Hematopoietic multipotent progenitor cell treated with erythropoietin and hydrocortisone succinate and interleukin-3 and kit ligand, for 6 days (in vitro differentiated cells): ENCODE measurements around the gene FOCAD.
A peak's percentile ranks its signal among the peaks of the same experiment; 100 is the strongest.
"Not testable (repeated sequence)": the region's sequence is repeated elsewhere in the genome, so short reads cannot be mapped to it uniquely, and the experiment has no call there.

Experiments used
- DNase-seq: peaks from one replicate; pipeline ENCODE4 v3.0.0-alpha.2; 2015

FOCAD gene

DNA sequence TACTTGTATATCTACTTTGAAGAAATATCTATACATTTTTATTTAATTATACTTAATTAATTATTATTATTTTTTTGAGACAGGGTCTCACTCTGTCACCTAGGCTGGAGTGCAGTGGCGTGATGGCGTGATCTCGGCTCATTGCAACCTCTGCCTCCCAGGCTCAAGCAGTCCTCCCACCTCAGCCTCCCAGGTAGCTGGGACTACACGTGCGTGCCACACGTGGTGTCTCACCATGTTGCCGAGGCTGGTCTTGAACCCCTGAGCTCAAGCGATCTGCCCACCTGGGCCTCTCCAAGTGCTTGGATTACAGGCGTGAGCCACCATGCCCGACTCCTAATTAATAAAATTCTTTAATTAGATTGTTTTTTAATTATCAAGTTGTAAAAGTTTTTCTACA lies 10.5 kb upstream of the FOCAD start:
- DNase-seq: not testable (repeated sequence)

DNA sequence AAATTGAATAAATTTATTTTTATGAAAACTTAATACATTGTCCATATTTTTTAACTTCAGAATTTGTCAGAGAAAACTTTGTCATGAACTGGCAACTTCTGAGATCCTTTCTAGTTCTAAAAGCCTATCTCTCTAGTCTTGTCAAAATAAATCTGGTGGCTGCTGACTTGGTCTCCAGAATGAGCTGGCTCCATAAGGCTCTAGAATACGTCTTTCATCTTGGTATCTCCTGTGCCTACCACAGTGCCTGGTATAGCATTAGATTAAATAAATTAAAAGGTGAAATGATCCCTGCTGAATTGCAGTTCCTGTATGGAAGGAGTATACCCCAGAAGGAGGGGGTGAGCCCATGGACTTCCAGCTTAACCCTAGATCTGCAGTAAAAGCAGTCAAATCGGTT lies 2.6 kb upstream of the FOCAD start:
- DNase-seq: no peak

DNA sequence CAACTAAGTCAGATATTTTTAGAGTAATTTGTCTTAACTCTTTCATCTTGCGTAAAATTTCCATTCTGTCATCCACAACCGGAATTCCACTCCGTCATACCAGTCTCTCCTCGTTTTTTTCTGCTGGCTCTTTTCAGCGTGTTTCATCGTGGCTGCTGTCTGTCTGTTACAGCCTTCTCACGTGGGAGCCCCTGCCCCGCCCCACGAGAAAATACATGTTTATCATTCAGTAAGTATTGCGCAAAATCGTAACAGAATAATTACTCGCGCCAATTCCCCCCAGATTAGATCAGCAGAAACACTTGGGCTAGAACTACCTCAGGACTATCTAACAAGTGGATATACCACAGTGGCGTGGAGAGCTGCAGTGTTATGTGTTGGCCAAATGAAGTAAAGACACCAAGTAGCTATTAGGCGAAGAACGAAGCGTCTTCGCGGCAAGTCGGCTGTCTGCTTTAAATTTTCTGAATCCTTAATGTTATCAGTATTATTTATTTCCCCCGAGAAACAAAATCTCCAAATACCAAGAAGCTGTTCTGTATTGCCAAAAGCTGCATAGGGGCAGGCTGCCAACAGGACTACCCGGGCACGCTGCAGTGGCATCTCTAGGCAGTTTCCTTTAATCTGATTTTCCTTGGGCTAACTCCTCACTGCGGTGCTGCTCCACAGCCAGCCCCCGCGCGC lies 566 bp upstream of the FOCAD start:
- peak; percentile 85 for DNase-seq

DNA sequence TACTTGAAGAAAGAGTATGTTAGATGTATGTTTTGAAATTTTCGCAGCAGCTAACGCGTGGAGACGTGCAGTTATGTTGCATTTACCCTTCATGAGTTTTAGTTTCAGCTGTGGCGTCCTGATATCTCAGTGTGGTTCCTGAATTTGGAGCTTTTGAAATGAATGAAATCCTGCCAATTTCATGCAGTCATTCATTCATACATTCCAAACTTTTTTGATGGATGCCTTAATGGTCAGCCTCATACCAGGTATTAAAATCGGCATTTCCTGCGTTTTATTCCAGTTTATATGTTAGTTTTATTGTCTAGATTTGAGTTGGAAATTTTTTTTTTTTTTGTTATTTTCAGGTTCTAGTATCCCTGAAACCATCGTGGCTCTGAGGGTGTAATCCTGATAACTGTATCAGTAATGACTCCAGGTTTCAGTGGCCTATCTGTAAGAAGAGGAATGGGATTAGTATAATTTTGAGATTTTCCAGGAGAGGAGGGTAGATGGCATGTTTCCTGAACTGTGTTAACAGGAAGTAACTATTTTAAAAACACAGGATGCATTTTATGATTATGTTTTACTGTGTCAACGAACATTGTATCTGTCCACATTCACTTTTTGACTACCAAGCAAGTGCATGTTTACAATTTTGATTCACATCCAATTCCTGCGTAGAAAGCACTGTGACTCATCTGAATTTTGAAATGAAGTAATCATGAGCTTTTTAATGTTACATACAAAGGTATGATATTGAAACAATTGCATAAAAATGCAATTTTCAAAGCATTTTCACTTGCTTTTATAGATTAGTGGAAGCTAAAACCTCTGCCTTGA lies 1.0 kb downstream of the FOCAD start:
- peak; percentile 41 for DNase-seq

DNA sequence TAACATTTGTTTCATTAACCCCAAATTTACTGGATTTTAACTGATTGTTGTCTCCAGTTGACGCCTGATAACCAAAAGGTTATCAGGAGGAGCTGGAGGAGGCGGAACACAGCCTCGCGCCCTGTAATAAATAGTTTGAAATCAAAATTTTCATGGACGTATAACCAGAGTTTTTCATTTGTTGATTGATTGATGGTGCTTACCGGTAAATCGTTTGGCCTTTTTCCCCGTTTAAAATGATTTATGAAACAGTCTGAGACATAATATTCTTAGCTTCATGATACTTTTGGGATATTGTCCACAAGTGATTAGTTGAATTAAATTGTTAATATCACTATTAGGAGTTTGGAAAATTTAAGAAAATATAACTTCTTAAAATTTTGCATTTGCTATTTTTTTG lies 1.7 kb downstream of the FOCAD start:
- DNase-seq: no peak

DNA sequence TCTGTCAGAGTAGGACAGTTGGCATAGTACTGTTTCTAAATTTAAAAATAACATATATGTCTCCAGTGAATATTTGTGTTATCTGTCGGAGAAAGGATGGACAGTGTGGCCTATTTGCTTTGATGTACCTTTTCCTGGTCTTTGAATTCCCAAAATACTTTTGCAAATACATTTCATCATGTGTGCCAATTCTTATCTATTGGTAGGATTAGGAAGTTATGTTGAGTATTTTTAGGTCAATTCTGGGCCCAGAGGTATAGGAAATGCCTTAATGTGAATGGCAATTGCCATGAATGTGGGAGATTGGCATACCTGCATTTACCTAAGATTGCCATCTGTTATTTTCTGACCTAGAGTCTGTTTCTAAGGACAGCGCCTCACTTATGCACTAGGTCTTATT lies 5.8 kb downstream of the FOCAD start:
- no peak for DNase-seq

DNA sequence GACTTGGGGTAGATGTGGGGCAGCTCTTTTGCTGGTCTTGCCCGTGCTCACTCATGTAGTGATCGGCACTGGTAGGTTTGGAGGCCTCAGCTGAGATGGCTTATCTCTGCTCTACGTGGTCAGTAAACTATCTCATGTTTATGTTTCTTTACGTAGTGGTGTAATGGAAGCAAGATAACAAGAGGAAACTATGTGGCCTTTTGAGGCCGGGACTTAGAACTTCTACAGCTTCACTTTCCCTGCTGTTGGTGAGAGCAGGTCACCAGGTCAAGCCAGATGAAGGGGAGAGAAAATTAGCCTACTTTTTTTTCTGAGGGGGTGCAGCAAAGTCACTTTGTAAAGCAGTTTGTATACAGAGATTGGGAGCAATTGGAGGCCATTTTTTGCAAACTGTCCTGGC lies 8.5 kb downstream of the FOCAD start:
- peak; percentile 51 for DNase-seq

DNA sequence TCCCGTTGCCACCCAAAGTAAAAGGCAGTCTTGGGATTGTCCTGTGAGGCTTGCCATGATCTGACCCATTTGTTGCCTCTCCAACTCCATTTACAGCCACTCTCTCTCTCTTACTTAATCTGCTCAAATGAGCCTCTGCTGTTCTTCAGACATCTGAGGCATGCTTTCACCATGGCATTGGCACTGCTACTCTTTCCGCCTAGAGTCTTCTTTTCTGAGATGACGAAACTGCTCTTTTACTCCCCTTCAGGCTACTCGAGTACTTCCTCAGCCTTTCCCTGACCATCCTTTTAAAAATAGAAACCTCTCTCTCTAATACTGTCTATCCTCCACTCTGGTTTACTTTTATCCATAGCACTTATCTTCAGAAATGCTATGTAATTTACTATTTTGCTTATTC lies 9.0 kb downstream of the FOCAD start:
- DNase-seq: peak; percentile 20

DNA sequence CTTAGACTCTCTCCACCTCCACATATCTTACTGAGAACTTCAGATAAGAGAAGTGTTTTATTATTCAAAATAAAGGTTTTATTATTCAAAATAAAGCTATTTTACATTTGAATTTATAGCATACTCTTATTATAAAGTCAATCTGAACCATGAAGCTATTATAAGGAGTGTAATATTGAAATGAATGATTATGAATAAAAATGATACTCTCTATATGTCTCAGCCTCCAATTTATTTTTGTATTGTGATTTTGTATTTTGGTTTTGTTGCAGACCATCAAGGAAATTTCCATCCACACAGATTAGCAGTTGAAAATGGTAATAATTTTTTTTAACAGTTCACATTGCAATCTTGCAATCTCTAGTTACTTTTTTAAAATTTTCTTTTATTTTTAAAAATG lies 10.2 kb downstream of the FOCAD start:
- DNase-seq: no peak

DNA sequence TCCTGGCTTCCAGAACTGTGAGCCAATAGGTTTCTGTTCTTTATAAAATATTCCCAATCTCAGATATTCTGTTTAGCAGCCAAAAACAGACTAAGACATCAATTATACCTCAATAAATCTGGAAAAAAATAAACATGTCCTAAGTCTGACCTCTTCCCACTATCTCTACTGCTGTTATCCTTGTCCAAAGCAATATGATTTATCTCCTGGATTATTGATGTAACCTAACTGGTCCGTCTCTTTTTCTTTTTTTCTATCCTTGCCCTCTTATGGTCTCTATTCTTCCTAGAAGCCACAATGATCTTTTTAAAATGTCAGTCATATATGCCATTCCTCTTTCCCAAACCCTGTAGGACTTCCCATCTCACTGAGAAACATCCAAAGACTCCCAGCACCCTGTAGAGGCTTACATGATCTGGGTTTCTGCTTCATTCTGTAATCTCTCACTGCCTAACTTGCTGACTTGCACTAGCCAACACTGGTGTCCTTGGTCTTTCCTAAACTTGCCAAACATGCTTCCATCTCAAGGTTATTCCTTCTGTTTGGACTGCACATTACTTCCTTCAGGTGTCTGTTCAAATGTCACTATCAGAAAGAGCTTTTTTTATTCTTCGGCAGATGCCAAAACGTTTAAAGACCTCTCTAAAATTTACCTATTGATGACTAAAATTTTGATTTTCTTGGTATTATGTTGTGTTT lies 13.1 kb downstream of the FOCAD start:
- DNase-seq: no peak

DNA sequence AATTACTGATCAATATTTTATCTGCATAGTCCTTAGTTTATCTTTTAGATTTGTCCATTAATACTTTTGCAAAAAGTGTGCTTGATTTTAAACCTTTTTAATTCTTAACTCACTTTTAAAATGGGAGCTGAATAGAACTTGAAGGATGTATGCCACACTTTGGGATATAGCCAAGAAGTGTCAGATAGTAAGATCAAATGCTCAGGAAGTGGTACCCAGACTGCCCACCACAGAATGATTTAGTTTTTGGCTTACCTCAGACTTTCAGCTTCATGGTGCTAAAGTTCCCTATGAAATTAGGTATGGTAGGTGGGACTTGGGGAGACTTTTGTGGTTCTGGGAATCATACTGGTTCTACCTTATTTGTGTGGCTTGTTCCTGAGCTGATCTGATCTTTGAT lies 14.7 kb downstream of the FOCAD start:
- no peak for DNase-seq

DNA sequence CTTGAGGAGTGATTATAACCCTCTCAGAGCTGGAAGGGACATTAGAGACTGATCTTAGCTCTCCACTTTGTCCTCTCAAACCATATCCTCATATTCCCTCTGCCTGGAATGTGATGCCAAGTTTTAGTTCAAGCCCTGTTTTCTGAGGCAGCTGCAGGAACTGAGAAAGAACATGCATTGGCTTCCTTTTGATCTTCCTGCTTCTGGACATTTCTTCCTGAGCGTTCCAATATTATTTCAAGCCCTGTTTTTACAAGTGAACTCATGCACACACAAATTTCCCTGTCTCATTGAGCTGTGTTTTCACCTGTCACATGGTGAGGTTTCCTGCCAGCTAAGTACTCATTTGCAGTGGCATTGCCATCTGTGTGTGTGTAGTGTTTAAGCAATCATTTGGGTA lies 17.0 kb downstream of the FOCAD start:
- no peak for DNase-seq

DNA sequence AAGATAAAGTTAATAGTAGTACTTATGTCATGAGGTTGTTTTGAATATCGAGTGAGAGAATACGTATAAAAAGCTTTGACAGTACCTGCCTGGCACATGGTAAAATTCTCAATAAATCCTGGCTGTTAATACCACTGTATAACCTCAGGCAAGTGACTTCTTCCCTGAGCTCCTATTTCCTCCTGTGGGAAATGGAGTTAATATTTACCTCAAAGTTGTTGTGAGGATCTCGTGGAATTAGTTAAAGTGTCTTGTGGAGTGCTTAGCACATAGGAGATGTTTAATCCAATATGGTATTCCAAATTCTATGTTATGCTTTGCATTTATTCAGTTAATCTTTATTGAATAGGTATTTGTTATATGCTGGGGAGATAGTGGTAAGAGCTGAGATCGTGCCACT lies 18.5 kb downstream of the FOCAD start:
- DNase-seq: no peak

DNA sequence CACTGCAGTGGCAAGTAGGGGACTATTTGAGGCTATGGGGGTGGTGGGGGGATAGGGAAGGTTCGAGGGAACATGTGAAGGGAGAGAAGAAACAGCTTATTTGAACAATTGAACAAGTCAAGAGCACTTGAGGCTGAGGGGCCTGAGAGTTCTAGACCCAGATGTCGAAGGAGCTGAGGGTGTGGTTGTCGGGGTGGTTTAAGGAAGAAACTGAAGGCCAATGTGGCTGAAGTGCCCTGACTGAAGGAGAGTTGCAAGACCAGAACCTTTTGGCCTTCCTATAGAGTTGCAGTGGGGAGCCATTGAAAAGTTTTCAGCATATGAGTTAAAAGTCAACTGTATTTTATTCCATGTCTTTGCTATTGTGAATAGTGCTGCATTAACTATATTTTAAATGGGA lies 19.1 kb downstream of the FOCAD start:
- DNase-seq: no peak

DNA sequence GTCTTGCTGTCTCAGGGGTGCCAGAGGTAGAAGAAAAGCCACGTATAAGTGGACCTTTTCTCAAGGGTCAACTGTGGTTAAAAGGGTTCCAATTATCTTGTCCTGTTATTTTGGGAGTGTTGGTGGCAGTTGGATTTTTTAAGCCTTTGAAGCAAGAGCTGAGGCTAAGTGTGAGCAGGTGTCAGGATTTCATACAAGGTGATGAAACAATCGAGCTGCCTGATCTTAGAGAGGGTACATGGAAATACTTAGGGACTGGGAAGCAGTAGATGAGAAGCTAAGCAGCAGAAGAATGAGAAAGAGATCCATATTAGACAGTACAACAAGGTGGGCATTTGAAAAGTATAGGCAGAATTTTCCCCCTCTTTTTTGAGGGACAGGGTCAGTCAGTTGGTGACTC lies 23.6 kb downstream of the FOCAD start:
- DNase-seq: no peak

DNA sequence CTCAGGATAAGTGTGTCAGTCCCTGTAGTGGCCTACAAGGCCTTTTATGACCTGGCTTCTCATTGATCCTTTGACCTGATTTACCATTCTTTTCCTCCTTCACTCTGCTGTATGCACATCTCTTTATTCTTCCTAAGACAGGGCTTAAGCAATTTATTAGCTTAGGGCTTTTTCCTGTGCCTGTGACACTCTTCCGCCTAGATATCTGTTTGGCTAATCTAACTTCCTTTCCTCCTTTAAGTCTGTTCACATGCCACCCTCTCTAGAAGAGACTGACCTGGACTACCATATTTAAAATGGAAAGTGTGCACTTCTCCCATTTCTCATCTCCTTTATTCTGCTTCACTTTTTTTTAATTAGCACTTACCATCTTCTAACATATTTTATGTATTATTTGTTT lies 29.1 kb downstream of the FOCAD start:
- no peak for DNase-seq

DNA sequence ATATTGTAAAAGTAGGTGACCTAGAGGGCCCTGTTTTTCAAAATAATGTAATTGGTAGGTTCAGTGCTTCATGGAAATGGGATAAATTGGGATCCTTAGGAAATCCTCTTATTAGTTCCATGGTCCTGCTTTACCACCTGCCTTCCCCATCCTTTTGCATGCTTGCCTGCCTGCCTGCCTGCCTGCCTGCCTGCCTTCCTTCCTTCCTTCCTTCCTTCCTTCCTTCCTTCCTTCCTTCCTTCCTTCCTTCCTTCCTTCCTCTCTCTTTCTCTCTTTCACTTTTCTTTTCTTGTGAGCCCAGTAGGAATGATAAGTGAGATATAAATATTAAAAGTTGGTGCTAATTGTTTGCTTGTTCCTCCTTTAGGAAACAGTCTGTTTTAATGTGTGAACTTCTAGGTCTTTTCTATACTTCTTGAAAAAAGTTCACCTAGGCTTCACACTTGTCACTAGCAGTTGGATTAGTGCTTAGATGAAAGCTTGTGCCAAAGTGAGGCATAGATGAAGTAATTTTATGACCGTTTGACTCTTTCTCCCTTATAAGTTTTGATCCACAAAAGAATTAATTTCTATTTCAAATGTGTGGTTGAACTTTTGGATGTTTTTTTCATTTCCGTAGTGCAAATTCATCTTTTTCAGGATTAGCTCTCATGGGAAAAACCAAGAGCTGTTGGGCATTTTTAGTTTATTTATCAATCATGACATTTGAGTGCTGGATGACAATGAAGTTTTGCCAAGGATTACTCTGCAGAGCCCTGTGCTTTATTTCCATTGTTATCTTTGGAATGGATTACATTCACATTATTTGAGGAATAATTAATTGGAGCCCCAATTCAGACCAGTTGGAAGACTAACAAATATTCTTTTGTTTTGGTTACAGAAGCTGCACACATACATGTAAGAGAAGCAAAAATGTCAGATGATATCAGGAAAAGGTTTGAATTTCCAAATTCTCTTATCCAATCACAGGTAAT lies 30.7 kb downstream of the FOCAD start:
- no peak for DNase-seq

DNA sequence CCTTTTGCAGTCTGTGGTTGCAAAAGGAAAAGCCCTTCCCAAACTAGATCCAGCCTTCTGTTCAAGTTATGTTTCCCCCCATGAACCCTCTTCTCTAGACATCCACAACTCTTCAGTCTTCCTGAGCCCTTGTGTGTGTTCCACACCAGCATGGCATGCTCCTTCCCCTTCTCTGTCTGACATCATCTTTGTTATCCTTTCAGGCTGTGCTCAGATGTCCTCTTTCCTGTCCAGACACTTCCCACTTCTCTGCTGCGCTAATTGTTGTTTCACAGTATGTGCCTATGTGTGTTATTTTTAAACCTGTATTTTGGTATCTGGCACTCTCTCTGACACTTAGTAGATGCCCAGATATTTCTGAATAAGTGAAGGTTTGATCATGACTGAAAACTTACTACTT lies 38.2 kb downstream of the FOCAD start:
- DNase-seq: no peak

DNA sequence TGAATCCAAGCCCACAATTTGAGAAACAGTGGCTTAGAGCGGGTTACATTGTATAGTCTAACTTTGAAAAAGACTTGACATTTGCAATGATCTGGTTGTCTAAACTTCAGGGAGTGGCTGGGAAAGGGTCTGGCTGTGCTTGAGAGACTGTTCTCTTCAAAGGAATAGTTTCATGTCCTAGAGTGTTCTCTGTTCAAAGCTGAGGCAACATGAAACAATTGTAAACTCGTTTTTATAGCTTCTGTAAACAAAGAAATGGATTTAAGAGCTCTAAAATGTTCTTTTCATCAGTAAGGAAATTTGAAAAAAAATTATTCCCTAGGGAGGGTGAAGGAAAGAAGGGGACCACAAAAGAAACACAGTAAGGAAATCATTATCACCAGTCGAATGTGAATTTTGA lies 41.6 kb downstream of the FOCAD start:
- no peak for DNase-seq

DNA sequence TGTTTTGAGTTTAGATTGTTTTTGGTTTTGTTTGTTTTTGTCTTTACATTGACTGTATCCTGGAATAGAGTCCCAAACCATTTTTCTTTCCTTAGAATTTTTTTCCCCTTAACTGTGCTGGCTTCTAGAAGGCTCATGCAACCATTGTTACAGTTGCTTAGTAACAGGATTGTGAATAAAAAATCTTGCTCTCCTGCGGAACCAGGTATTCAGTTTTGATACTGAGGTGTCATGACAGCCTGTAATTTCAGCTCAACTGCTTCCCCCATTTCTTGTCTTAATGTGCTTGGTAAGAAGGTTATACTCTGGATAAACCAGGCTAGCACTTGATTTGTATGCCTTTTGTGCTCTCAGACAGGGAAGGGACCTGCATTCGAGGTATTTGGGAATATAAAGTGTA lies 42.1 kb downstream of the FOCAD start:
- no peak for DNase-seq

DNA sequence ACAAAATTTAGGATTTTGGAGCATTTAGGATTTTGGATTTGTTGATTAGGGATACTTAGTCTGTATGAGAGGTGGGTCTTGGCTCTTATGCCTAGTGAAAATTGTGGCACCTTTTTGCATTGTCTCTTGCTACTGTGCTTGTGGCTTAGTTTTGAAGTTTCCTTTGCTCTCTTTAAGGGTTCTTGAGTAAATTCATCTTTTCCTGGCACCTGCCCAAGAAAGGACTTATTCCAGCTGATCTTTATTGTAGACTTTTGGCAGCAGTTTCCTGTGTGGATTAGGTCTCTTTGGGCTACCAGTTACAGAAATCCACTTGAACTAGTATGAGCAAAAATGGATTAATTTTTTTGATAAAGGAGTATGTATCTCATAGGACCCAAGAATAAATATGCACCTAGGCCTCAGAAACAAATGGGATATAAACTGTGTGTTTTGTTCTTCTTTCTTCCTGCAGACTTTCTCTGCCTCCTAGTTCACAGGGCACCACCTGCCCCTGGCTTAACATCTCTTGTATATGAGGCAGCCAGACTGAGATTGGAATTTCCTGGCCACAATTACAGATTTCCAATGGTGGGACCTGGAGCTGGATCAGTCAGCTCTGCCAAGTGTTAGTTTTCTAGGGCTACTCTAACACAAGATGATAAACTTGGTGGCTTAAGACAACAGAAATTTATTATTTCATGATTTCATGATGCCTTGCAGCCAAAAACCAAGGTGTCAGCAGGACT lies 44.6 kb downstream of the FOCAD start:
- DNase-seq: peak; percentile 14

DNA sequence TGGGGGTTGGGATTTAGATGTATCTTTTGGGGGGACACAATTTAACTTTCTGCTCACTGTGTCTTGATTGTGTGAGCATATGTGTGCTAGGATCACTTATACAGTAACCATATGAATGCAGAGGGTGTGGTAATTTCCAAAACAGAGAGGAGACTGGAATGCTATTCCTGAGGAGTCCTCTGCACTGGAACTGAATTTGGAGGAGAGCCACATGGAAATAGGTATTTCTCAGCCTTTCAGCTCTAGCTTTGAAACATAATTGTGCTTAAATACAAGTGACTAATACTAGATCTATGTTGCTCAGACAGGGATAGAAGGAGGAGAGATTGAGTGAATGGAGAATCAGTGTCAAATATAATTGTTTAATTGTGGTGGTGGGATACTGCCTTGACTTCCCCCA lies 45.5 kb downstream of the FOCAD start:
- DNase-seq: no peak
